Right atrium auricular region (tissue), 2 donors: ENCODE results near the gene RHOU. TPM values are rescaled to one million over a fixed set of nuclear protein-coding genes. Genes with fewer than 3 reads are reported as not detected.

ENCODE experiments used
- DNase-seq: peaks from one replicate; pipeline ENCODE4 v3.0.0-alpha.2; 2019; ENCODE audit warnings: low spot score
- H3K27ac ChIP-seq, 2 donors: fragments of 200-600 bp; sonication (generic); 1 replicate in 1 of 2; 2 replicates in 1 of 2; pipeline ENCODE4 v1.5.1; 2016 to 2019
- H3K27me3 ChIP-seq, 2 donors: fragments of 200-600 bp; sonication (generic); one replicate each; pipeline versions ENCODE4 v1.5.1 to v1.6.0; 2017 to 2019
- H3K36me3 ChIP-seq: fragments of 200-600 bp; sonication (generic); one replicate; pipeline ENCODE4 v1.5.1; 2016
- H3K4me1 ChIP-seq, 2 donors: fragments of 200-600 bp; sonication (generic); one replicate each; pipeline versions ENCODE4 v1.5.1 to v1.6.0; 2017 to 2019
- H3K4me3 ChIP-seq, 2 donors: fragments of 200-600 bp; sonication (generic); 1 replicate in 1 of 2; 2 replicates in 1 of 2; pipeline ENCODE4 v1.5.1; 2017 to 2019; ENCODE audit warnings: mild to moderate bottlenecking in 1 of 2, moderate library complexity in 1 of 2
- H3K9me3 ChIP-seq, 2 donors: fragments of 200-600 bp; sonication (generic); one replicate each; pipeline ENCODE4 v1.5.1; 2019
- CTCF ChIP-seq, 2 donors: fragments of 200-600 bp; sonication (generic); IDR thresholded peaks; one replicate each; pipeline ENCODE4 v1.5.1; 2019; ENCODE audit warnings: antibody characterized with exemption in 2 of 2
- total RNA-seq, 2 donors: library from RNA; depleted of rRNA; stranded (reverse); fragments of >200 nt; gene quantifications; one replicate each; pipeline ENCODE4 v1.1.0, GENCODE V29; 2016

Gene RHOU
- total RNA-seq, 2 donors from 2014 or later, result 6.0 to 12.2 TPM

GRCh38 chr1:228744918-228745317, 9.6 kb downstream of the RHOU start:
- Histone ChIP-seq H3K4me1 (no peaks in the 10 kb centered on the region), H3K36me3 (peaks cover 16% of the 10 kb centered on the region), H3K4me3 (no peak overlapping the region), H3K27ac (no peak overlapping the region), H3K27me3 (no peaks in the 10 kb centered on the region), H3K9me3 (no peaks in the 10 kb centered on the region)
- DNase-seq, result no peak
- no peak for TF ChIP-seq CTCF (IDR thresholded peaks at IDR 0.05)

GRCh38 chr1:228745497-228745896, 10.2 kb downstream of the RHOU start:
- Histone ChIP-seq H3K36me3 (peaks cover 16% of the 10 kb centered on the region), H3K9me3 (no peaks in the 10 kb centered on the region), H3K27me3 (no peaks in the 10 kb centered on the region), H3K4me1 (no peaks in the 10 kb centered on the region), H3K27ac (no peak overlapping the region), H3K4me3 (no peak overlapping the region)
- no peak for TF ChIP-seq CTCF (IDR thresholded peaks at IDR 0.05)
- no peak for DNase-seq

DNA sequence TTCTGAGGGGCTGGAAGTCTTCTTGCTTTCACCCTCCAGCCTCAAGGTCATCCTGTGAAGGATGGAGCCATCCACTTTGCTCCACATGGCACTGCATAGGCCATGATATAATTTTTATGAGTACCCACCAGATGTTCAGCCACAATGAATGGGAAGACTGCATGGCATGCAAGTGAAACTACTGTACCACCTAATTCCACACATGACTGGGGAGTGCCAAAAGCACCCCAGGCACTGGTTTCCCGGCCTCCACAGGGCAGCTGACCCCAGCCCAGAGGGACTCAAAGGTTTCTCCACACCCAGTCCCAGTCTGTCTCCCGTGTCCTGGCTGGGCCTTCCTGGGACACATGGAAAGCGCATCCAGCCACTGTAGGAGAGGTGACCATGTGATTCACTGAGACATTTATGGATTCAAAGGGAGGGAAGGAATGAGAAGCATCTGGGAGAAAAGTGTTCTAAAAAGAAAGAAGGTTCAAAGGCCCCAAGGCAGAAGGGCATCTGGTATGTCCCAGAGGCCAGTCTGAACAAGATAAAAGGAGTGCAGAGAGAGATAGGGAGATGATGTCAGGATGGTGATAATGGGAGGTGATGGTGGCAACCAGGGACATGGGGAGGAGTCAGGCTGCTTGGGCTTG, 12.1 kb downstream of the RHOU start:
- no peak for TF ChIP-seq CTCF (IDR thresholded peaks at IDR 0.05)
- no peaks in the 10 kb centered on the region for H3K9me3 ChIP-seq
- H3K27me3 ChIP-seq, result no peaks in the 10 kb centered on the region
- H3K4me1 ChIP-seq, result no peaks in the 10 kb centered on the region
- DNase-seq, result no peak
- H3K4me3 ChIP-seq, result no peak overlapping the region
- H3K36me3 ChIP-seq, result peaks cover 16% of the 10 kb centered on the region
- no peak overlapping the region for H3K27ac ChIP-seq

- H3K4me3 ChIP-seq, result no peak overlapping the region
- H3K27ac ChIP-seq, result no peak overlapping the region
- H3K4me1 ChIP-seq, result no peaks in the 10 kb centered on the region
- peaks cover 13% of the 10 kb centered on the region for H3K36me3 ChIP-seq
- H3K9me3 ChIP-seq, result no peaks in the 10 kb centered on the region
- DNase-seq, result no peak
- H3K27me3 ChIP-seq, result no peaks in the 10 kb centered on the region
- TF ChIP-seq CTCF (IDR thresholded peaks at IDR 0.05), result no peak
These were observed 12.8 kb downstream of the RHOU start for GRCh38 chr1:228748029-228748428.

DNA sequence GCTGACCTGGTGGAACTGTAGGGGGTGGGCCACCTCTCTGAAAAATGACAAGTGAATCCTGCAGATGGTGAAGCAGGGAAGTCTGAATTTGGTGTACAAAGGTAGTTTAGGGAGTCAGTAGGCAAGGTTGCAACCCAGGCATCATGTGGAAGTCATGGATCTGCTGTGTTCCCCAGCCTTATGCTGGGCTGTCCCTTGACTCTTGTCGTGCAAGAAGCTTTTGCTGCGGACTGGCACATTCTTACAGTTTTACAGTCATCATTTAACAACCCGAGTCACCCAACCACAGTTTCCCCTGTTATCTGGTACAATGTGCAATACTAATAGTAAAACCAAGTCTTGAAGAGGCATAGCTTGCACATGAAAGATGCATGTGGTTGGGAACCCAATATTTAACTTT, 13.2 kb downstream of the RHOU start:
- Histone ChIP-seq H3K4me3 (no peak overlapping the region), H3K27ac (no peak overlapping the region), H3K4me1 (no peaks in the 10 kb centered on the region), H3K27me3 (no peaks in the 10 kb centered on the region), H3K9me3 (no peaks in the 10 kb centered on the region), H3K36me3 (peaks cover 9% of the 10 kb centered on the region)
- no peak for DNase-seq
- no peak for TF ChIP-seq CTCF (IDR thresholded peaks at IDR 0.05)

GRCh38 chr1:228749765-228750164, 14.5 kb downstream of the RHOU start:
- no peaks in the 10 kb centered on the region for H3K4me1 ChIP-seq
- DNase-seq, result no peak
- H3K27ac ChIP-seq, result no peak overlapping the region
- H3K27me3 ChIP-seq, result no peaks in the 10 kb centered on the region
- H3K4me3 ChIP-seq, result no peak overlapping the region
- no peak for TF ChIP-seq CTCF (IDR thresholded peaks at IDR 0.05)
- H3K9me3 ChIP-seq, result no peaks in the 10 kb centered on the region
- peaks cover 3% of the 10 kb centered on the region for H3K36me3 ChIP-seq
